ENCODE data around the gene TIAM2.
"Not testable (repeated sequence)": the region's sequence is repeated elsewhere in the genome, so short reads cannot be mapped to it uniquely, and the experiment has no call there.

Gene TIAM2

DNA sequence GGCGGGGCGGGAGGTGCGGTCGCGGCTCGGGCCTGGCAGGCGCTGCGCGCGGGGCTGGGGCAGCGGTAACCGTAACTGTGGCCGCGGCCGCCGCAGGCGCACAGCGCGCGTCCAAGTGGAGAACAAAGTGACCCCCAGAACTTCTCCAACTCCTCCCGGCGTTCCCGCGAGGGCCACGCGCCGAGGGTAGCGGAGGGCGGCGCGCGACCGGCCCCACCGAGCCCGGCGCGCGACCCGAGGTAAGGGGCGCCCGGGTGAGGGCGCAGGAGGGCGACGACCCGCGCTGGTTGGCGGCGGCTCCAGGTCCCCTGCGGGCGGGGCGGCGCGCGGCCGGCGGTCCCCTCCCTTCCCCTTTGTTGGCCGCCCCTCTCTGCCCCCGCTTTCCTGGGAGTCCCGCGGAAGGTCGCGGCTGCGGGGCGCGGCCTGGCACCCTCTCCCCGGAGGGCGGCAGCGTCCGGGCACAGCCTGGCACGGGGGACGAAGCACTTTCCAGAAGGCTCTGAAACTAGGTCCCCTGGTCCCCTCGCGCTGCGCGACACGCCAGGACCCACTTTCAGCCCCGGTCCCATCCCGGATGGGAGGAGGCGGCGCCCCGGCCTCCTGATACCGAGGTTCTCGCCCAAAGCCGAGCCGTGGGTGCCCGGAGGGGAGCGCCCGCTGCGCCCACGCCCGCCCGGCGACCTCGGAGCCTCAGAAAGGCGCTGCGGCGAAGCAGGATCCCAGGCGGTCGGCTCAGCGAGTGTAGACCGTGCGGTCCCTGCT is at the start of gene TIAM2:
Gene TIAM2 (plus strand): TSS at position 62 of the 762 bp plus-strand sequence. CDS start 133,909 bp downstream, outside the sequence.
- peak; percentile 85 for DNase-seq (ENCODE audit: low spot score)

GRCh38 chr6:154950979-154951344 is 44.2 kb upstream of the TIAM2 start:
- DNase-seq (ENCODE audit: low spot score): no peak

DNA sequence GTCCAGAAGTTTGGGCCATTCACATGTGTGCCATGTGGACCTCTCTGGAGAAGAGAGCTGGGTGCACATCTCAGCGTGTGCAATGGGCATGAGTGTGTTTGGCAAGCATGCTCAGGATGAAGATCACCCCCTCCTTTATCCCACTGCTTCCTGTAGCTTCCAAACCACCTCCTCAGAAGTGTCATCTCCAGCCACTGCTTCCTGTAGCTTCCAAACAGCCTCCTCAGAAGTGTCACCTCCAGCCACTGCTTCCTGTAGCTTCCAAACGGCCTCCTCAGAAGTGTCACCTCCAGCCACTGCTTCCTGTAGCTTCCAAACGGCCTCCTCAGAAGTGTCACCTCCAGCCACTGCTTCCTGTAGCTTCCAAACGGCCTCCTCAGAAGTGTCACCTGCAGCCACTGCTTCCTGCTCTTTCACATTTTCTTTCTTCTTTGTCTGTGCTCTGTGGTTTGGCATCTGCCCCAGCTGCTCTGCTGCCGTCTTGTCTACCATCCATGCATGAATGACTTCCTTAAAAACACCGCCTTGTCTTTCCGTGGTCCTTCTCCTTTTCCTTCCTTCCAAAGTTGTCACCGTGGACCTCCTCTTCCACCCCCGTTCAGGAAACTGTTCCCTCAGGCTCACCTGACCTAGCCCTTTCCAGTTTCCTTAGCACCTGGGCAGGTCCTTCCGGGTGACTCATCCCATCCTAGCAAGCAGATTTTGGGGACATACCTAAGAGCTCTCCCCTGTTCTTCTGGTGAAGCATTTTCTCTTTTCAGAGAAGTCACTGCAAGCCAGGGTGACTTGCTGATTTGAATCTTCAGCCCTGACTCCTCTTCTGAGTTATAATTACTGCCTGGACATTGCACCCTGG is 43.5 kb upstream of the TIAM2 start:
- no peak for DNase-seq (ENCODE audit: low spot score)

- no peak for DNase-seq (ENCODE audit: low spot score)
Observed at GRCh38 chr6:154953644-154954043, 41.5 kb upstream of the TIAM2 start.

DNA sequence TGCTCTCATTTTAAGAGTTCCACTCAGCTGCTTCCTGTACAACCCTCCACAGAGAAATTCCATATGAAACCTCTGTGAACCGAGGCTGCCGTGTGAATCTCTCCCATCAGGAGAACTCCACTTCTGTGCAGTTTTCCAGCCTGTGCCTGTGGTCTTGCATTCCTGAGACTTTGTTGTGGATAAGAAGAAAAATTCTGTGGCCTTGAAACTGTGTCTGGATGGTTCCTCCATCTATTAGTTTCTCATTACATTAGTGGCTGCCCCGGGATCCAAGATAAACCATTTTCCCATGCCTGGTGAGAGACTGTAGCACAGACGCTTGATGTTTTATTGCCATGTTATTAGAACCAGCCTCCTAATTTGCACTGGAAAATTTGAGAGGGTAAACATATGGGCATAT is 40.8 kb upstream of the TIAM2 start:
- DNase-seq (ENCODE audit: low spot score): no peak

DNA sequence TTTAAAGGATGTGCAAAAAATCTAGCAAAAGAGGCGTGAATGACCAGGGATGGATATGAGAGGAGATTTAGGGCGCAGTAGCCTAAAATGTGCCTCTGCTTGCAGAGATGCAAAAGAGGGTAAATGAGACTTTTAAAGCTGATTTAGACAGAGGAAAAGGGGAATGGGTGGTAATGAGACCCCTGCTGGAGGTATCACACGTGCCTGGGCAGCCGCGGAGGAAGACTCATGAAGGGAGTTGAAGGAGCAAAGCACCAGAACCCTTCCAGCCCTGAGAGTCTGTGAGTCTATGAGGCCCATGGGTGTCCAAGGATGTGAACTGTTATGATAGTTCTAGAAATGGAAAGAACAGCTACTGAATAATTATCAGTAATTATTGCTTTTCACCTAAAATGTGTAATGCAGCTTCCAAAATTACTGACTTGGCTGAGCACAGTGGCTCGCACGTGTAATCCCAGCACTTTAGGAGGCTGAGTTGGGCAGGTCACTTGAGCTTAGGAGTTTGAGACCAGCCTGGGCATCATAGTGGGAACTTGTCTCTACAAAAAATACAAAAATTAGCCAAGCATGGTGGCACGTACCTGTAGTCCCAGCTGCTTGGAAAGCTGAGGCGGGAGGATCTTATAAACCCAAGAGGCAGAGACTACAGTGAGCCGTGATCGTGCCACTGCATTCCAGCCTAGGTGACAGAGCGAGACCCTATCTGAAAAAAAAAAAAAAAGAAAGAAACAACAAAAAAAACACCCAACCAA is 38.2 kb upstream of the TIAM2 start:
- DNase-seq (ENCODE audit: low spot score): no peak

DNA sequence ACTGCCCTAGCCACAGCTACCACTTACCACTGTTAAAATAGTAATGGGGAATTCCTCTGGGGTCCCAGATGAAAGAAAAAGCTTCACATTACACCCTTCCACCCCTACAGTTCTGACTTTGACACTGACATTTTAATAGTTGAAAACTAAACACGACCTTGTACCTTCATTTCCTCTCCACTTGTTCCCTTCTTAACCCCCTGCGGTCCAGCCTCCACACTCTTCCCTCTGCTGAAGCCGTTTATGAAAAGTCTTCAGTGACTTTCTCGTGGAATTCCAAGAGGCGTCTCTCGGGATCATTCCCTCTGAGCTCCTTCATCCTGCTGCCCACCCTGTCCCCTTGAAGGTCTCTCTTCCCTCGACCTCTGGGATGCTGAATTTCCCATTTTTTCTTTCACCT is 36.6 kb upstream of the TIAM2 start:
- no peak for DNase-seq (ENCODE audit: low spot score)

GRCh38 chr6:154960299-154960843 is 34.7 kb upstream of the TIAM2 start:
- DNase-seq (ENCODE audit: low spot score): no peak

DNA sequence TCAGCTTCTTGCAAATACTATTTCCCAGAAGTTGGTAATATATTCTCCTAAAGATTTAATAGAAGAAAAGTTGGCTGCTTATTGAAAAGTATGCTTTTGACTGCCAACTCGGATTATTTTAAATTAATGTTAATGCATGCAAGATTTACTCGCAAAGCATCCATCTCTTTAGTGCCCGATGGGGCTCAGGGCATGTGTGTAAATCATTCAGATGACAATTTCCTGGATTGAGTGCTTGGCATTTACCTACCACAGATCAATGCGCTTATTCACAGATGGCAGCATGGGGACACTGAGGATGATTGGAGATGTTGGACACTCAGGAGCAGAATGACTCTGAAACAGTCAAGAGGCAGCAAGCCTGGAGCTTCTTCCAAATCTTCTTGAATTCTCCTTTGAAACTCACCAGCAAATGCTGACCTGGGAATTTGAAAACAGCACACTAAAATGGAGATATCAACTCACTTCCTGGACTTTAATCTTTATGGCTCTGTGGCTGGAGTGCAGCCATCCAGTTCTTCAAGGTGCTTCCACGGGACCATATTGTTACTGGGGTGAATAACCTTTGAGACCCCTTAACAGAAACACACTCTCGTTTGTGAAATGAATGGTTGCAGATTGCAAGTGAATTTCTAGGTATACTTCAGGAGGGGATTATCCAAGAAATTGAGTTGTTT is 34.1 kb upstream of the TIAM2 start:
- DNase-seq (ENCODE audit: low spot score): no peak

- DNase-seq (ENCODE audit: low spot score): no peak
Observed at GRCh38 chr6:154962753-154963152, 32.4 kb upstream of the TIAM2 start.

- not testable (repeated sequence) for DNase-seq (ENCODE audit: low spot score)
Observed at GRCh38 chr6:154966065-154966770, 28.9 kb upstream of the TIAM2 start.

DNA sequence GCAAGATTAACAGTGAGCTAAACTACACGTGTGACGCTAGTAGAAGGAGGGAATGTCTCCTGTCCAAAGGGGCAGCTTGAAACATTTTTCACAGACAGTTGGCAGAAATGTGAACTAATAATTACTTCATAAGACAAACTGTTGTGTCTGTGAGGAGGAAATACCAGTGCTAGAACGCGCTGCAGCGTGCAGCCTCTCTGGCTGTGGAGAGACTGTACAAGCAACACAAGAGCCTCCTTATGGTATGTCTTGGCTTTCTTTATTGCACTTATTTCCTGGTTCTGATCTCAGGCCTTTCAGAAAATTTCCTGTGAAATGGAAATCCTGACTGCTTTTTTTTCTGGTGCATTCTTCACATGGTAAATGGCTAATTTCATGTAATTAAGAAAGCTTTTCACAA is 25.3 kb upstream of the TIAM2 start:
- DNase-seq (ENCODE audit: low spot score): no peak

- DNase-seq (ENCODE audit: low spot score): no peak
Observed at GRCh38 chr6:154974485-154975149, 20.5 kb upstream of the TIAM2 start.

DNA sequence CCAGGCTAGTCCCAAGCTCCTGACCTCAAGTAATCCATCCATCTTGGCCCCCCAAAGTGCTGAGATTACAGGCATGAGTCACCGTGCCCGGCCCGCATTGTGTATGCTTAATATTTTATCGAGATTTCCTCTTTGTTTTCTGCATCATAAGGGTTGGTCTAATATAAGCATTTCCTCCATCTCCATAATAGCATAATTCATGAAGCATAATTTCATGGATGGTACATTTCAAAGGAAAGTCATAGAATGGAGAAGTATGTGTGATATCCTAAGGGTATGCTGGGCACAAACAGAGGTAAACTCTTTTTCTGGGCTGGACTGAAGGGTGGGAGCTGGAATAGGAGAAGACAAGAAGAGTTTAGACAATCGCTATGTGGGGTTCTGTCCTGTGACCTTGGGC is 17.5 kb upstream of the TIAM2 start:
- DNase-seq (ENCODE audit: low spot score): no peak

DNA sequence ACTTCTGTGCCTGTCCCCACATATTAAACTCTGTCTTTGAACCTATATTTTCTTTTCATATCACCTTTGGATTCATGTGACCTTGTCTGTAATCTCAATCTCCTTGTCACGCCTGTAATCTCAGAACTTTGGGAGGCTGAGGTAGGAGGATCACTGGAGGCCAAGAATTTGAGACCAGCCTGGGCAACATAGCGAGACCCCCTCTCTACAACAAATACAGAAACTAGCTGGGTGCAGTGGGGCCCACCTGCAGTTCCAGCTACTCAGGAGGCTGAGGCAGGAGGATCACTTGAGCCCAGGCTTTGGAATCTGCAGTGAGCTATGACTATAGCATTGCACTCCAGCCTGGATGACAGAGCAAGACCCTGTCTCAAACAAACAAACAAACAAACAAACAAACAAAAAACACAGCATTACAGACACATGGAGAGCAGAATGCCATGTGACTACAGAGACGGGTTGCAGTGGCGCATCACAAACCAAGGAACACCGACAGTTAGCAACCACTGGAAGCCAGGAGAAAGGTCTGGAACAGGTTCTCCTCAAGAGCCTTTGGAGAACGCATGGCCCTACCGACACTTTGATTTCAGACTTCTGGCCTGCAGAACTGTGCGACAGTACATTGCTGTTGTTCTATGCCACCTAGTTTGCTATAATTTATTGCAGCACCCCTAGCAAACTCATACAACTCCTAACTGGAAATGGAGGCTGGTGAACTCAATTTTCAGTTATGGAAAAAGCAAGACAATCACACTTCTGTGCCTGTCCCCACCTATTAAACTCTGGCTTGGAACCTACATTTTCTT is 14.6 kb upstream of the TIAM2 start:
- DNase-seq (ENCODE audit: low spot score): no peak

DNA sequence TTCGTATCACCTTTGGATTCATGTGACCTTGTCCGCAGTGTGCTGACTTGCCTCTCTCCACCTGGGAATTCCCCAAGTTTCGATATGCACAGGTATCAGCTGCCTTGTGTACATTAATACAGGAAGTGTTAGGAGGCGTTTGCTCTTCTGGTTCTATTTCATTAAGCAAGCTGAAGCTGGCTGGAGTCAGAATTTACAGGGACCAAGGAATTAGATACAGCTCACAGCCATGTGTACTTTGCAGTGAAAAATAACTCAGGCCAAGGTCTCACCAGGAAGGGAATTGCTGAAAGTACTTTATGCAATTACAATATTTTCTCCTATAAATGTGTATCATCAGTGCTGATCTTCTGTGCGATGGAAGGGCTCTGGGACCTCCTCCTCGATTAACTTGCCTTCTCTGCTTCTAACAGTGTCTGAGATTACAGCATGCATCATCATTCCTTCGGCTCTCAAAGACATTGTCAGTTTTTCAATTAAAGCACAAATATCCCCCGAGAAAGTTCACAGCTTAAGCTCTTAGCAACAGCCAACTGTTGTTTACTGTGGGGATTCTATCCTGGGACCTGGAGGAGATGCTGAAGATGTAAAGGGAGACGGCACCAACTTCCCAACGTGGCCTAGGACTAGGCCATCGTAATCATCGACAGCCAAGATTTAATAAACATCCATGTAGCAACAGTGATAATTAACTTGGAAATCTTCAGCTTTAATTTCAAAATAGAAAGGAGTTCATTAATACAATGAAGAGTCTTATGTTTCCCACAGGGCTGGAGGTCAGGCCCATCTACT is 13.8 kb upstream of the TIAM2 start:
- no peak for DNase-seq (ENCODE audit: low spot score)

GRCh38 chr6:154984146-154984545 is 11.0 kb upstream of the TIAM2 start:
- no peak for DNase-seq (ENCODE audit: low spot score)

DNA sequence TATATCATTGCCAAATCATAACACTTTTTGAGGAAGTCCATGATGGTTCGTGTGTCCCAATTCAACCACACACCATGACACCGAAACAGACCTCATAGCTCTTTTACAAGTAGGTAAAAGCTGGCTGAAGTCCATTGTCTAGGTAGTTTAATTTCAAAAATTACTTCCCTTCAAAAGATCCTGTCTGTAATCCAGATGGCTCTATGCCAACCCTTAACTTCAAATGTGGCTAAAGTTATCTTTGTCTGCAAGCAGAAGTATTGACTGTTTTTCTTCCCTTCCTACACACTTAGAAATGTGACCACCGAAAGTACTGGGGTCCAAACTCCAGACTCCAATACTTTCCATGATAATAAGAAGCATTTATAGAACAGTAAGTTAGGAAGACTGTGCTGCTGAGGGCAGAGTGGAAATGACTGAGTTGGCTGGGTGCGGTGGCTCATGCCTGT is 8.3 kb upstream of the TIAM2 start:
- no peak for DNase-seq (ENCODE audit: low spot score)

- DNase-seq (ENCODE audit: low spot score): no peak
Observed at GRCh38 chr6:154989448-154989847, 5.7 kb upstream of the TIAM2 start.

Data from ecto neural progenitor cell (in vitro differentiated cells).